AG04450 (cell line): ENCODE results near the gene MED27. TPM values are rescaled to one million over a fixed set of nuclear protein-coding genes. Genes with fewer than 3 reads are reported as not detected.

Experiments
- CTCF ChIA-PET: fragments of 300-600, 350-600 bp; formaldehyde crosslinking; extraction: SDS; loops from one replicate; lab custom pipeline; 2022; ENCODE audit warnings: antibody characterized with exemption, inconsistent platforms; lab: Charles Lee
- POLR2A ChIA-PET: fragments of 350-600 bp; formaldehyde crosslinking; extraction: SDS; loops from one replicate; lab custom pipeline; 2021; ENCODE audit warnings: antibody characterized with exemption, inconsistent platforms; lab: Yijun Ruan, JAX
- DNase-seq: peaks from one replicate; pipeline ENCODE4 v3.0.0-alpha.2; 2011; ENCODE audit warnings: low read depth, low spot score
- H3K27ac ChIP-seq: one replicate; pipeline ENCODE4 v1.5.1; 2012; ENCODE audit warnings: low read depth, low read length, control low read depth
- H3K27me3 ChIP-seq: one replicate; pipeline ENCODE4 v1.6.0; 2012; ENCODE audit warnings: low read length; ENCODE audit not compliant: control insufficient read depth, insufficient read depth
- H3K4me3 ChIP-seq: 2 replicates; pipeline ENCODE4 v1.5.1; 2011; ENCODE audit warnings: mild to moderate bottlenecking, low read depth, low read length, control low read depth
- H3K9me3 ChIP-seq: 2 replicates; pipeline ENCODE4 v1.5.1; 2012; ENCODE audit warnings: low read length; ENCODE audit not compliant: control insufficient read depth, insufficient read depth
- polyA plus RNA-seq: library from polyadenylated mRNA; depleted of rRNA; stranded (reverse); fragments of >200 nt; gene quantifications from 2 replicates; pipeline ENCODE4 v1.2.3, GENCODE V29; 2011
- TF ChIP-seq, protein P1 (sequence below): IDR thresholded peaks from 2 replicates; pipeline ENCODE4 v1.5.1; 2011; ENCODE audit warnings: low read depth, low read length, control low read depth, inconsistent platforms

Gene MED27
- polyA plus RNA-seq, 1 experiment = 36.6 TPM

DNA sequence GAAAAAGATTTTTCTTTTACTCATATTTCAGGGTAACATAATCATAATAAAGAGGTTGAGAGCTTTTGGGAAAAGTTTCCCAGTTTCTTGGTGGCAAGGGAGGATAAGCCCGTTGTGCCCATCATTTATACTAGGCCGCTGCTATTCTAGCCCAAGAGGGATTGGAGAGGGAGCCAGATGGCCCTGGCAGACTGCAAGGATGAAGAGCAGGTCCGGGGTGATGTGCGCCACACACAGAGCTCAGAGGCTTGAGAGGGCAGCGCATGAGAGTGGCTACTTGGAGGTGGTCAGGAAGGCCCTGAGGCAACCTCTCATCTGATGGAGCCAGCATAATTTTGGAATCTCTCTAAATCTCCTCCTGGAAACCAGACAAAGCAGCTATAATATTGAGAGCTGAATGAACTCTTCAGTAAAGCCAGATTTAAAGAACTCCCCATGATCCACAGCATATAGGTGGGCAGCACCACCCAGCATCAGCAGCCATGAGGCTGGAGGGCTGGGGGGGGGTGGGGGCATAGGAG, 110.1 kb downstream of the MED27 start:
- CTCF ChIA-PET = no interaction called here
- TF ChIP-seq, protein P1, sequence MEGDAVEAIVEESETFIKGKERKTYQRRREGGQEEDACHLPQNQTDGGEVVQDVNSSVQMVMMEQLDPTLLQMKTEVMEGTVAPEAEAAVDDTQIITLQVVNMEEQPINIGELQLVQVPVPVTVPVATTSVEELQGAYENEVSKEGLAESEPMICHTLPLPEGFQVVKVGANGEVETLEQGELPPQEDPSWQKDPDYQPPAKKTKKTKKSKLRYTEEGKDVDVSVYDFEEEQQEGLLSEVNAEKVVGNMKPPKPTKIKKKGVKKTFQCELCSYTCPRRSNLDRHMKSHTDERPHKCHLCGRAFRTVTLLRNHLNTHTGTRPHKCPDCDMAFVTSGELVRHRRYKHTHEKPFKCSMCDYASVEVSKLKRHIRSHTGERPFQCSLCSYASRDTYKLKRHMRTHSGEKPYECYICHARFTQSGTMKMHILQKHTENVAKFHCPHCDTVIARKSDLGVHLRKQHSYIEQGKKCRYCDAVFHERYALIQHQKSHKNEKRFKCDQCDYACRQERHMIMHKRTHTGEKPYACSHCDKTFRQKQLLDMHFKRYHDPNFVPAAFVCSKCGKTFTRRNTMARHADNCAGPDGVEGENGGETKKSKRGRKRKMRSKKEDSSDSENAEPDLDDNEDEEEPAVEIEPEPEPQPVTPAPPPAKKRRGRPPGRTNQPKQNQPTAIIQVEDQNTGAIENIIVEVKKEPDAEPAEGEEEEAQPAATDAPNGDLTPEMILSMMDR = no peak

DNA sequence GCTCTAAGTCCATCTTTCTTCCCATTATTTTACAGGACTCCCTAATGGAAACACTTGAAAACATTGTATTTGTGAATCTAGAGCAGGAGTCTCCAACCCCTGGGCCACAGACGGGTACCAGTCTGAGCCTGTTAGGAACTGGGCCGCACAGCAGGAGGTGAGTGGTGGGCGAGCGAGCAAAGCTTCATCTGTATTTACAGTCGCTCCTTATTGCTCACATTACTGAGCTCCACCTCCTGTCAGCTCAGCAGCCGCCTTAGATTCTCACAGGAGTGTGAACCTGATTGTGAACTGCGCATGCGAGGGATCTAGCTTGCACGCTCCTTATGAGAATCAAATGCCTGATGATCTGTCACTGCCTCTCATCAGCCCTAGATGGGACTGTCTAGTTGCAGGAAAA, 111.0 kb downstream of the MED27 start:
- no peak overlapping the region for H3K27ac ChIP-seq
- ChIA-PET POLR2A (no interaction called here), CTCF (no interaction called here)
- H3K4me3 ChIP-seq = no peak overlapping the region
- no peak for DNase-seq
- TF ChIP-seq, protein P1 = no peak
- no peaks in the 10 kb centered on the region for H3K27me3 ChIP-seq
- H3K9me3 ChIP-seq = no peaks in the 10 kb centered on the region

More for the DNA sequence above, 110.1 kb downstream of the MED27 start:
- no peak overlapping the region for H3K27ac ChIP-seq
- DNase-seq = no peak
- no peak overlapping the region for H3K4me3 ChIP-seq
- POLR2A ChIA-PET = no interaction called here
- no peaks in the 10 kb centered on the region for H3K9me3 ChIP-seq
- H3K27me3 ChIP-seq = no peaks in the 10 kb centered on the region

DNA sequence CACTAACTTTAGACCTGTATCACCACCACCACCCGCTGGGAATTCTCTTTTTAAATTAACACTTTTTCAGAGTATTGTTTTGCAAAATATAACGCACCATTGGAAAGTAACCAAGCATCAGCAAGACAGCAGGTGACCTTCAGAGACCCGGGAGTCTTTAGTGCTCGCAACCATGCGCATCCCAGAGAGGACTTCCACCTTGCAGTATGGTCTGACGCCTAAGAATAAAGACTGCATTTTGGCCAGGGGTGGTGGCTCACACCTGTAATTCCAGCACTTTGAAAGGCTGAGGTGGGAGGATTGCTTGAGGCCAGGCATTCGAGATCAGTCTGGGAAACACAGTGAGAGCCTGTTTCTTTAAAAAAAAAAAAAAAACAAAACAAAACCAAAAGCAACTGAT, 113.8 kb downstream of the MED27 start:
- CTCF ChIA-PET = no interaction called here
- POLR2A ChIA-PET = no interaction called here
- DNase-seq = no peak
- Histone ChIP-seq H3K4me3 (no peak overlapping the region), H3K27me3 (no peaks in the 10 kb centered on the region), H3K9me3 (no peaks in the 10 kb centered on the region), H3K27ac (no peak overlapping the region)
- TF ChIP-seq, protein P1 = no peak

DNA sequence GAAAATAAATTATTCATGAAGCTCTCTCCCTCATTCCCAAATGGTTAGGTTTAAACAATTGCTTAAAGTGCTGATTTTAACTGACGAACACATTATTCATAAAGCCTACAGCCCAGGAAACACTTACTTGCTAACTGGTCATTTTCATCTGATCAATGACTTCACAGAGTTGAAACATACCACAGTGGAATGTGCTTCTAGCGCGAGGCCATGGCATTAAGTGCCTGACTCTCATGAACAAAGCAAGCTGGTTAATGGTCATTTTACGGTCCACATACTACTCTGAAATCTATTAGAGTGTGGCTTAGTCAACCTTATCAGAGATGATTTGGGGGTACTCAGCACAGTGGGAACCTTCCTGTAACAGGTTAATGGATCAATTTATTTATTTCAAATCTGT, 114.6 kb downstream of the MED27 start:
- no peaks in the 10 kb centered on the region for H3K27me3 ChIP-seq
- H3K4me3 ChIP-seq = no peak overlapping the region
- CTCF ChIA-PET = no interaction called here
- DNase-seq = no peak
- H3K9me3 ChIP-seq = no peaks in the 10 kb centered on the region
- POLR2A ChIA-PET = no interaction called here
- no peak overlapping the region for H3K27ac ChIP-seq
- TF ChIP-seq, protein P1 = no peak

DNA sequence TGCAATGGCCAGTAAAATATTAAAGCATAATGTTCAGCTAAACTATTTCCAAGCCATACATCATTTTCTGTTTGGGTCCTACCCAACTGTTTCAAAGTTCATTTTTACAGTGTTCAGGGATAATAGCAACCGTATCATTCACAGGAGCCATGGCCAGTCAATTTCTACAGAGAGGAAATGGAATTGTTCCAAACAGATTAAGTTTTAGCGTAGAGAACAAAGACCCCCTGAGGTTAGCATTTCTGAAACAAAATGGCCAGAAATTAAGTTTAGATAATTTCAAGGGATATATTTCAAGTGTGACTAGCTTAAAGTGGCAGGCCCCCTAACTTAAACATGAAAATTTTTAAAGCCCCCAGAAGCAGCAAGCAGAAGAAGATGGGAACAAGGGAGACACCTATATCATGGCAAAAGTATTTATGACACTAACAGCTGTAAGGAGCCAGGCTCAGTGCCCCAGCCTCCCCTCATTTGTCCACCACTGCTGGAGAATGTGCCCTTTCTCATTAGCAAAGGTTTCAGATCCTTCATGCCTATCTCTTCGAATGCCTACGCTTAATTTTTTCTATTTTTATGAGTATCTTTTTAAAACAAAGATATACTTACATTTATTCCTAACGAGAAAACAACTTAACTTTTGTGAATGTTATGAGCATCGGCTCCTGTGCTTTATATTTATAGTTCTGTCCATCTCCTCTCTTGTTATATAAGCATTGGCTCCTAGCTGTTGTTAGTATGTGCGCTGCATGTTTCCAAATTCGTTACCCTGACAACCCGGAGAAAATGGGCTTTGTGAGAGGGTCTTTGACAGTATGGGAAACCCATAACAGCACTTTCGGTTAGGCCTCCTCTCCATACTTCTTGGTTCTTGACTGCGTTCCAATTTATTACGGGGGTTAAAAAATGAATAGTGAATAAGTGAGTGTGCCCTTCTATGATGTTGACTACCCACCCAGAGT, 116.3 kb downstream of the MED27 start:
- TF ChIP-seq, protein P1 = no peak
- no peaks in the 10 kb centered on the region for H3K9me3 ChIP-seq
- ChIA-PET CTCF (no interaction called here), POLR2A (no interaction called here)
- no peak overlapping the region for H3K4me3 ChIP-seq
- no peaks in the 10 kb centered on the region for H3K27me3 ChIP-seq
- no peak for DNase-seq
- H3K27ac ChIP-seq = no peak overlapping the region
